K562 (cell line): ENCODE results near the gene GNG7. TPM values are rescaled to one million over a fixed set of nuclear protein-coding genes. Genes with fewer than 3 reads are reported as not detected.

Experiments used
- CC2D1A ChIP-seq: fragments of 450-650 bp; IDR thresholded peaks from 2 replicates; pipeline ENCODE4 v1.6.1; 2017; ENCODE audit warnings: mild to moderate bottlenecking
- CXXC5 ChIP-seq: fragments of 250-450 bp; sonication (Bioruptor Pico); IDR thresholded peaks from 2 replicates; pipeline ENCODE4 v1.8.0; 2022; ENCODE audit warnings: inconsistent platforms, mild to moderate bottlenecking, moderate library complexity
- DACH1 ChIP-seq: fragments of 450-650 bp; IDR thresholded peaks from 2 replicates; pipeline ENCODE4 v1.6.1; 2018; ENCODE audit not compliant: partially characterized antibody
- GABPB1 ChIP-seq: sonication (generic); formaldehyde crosslinking; IDR thresholded peaks from 2 replicates; pipeline ENCODE4 v1.8.0; 2022; ENCODE audit warnings: mild to moderate bottlenecking, missing genetic modification reagents
- GABPB2 ChIP-seq: fragments of 250-450 bp; sonication (Bioruptor Pico); conservative IDR thresholded peaks from 2 replicates; pipeline ENCODE4 v1.5.1; 2021; ENCODE audit warnings: mild to moderate bottlenecking
- HDAC3 ChIP-seq: fragments of 450-650 bp; IDR thresholded peaks from 2 replicates; pipeline ENCODE4 v1.6.1; 2018; ENCODE audit warnings: borderline replicate concordance, mild to moderate bottlenecking, moderate library complexity; ENCODE audit not compliant: partially characterized antibody
- HDAC8 ChIP-seq: fragments of 450-650 bp; IDR thresholded peaks from 2 replicates; pipeline ENCODE4 v1.6.1; 2016; ENCODE audit warnings: mild to moderate bottlenecking, missing genetic modification characterization, moderate library complexity, missing compliant biosample characterization
- HLTF ChIP-seq: fragments of 450-650 bp; IDR thresholded peaks from 2 replicates; pipeline ENCODE4 v1.6.1; 2016
- HNRNPL ChIP-seq: fragments of 200-400 bp; formaldehyde crosslinking; IDR thresholded peaks from 2 replicates; pipeline ENCODE4 v1.6.1; 2017; ENCODE audit warnings: low read depth, mild to moderate bottlenecking, low read length
- MEF2D ChIP-seq: conservative IDR thresholded peaks from 2 replicates; pipeline ENCODE4 v1.6.1; 2016; ENCODE audit warnings: low read depth, missing genetic modification characterization, missing compliant biosample characterization
- MIER1 ChIP-seq: fragments of 450-650 bp; IDR thresholded peaks from 2 replicates; pipeline ENCODE4 v1.6.1; 2016; ENCODE audit warnings: antibody characterized with exemption, mild to moderate bottlenecking, low read depth
- MTA1 ChIP-seq: fragments of 450-650 bp; IDR thresholded peaks from 2 replicates; pipeline ENCODE4 v1.6.1; 2017; ENCODE audit warnings: borderline replicate concordance
- MTA3 ChIP-seq: fragments of 450-650 bp; formaldehyde crosslinking; IDR thresholded peaks from 2 replicates; pipeline ENCODE4 v1.6.1; 2017; ENCODE audit warnings: mild to moderate bottlenecking, borderline replicate concordance
- NBN ChIP-seq: fragments of 450-650 bp; IDR thresholded peaks from 2 replicates; pipeline ENCODE4 v1.6.1; 2016; ENCODE audit warnings: low read depth, mild to moderate bottlenecking
- NEUROD1 ChIP-seq: fragments of 150-350 bp; IDR thresholded peaks from 2 replicates; pipeline ENCODE4 v1.6.1; 2014; ENCODE audit warnings: borderline replicate concordance, low read length, low read depth; ENCODE audit not compliant: partially characterized antibody
- OTX1 ChIP-seq: fragments of 450-650 bp; formaldehyde crosslinking; IDR thresholded peaks from 2 replicates; pipeline ENCODE4 v1.4.0; 2022; ENCODE audit warnings: mild to moderate bottlenecking
- RFX5 ChIP-seq: IDR thresholded peaks from 2 replicates; pipeline ENCODE4 v1.6.1; 2011; ENCODE audit warnings: low read depth, mild to moderate bottlenecking, improper control_type of control experiment, low read length
- SFPQ ChIP-seq: fragments of 200-400 bp; formaldehyde crosslinking; IDR thresholded peaks from 2 replicates; pipeline ENCODE4 v1.6.1; 2017; ENCODE audit warnings: mild to moderate bottlenecking, low read depth, low read length, moderate library complexity
- SIRT6 ChIP-seq: IDR thresholded peaks from one replicate; pipeline ENCODE4 v1.6.1; 2012; ENCODE audit warnings: low read depth, mild to moderate bottlenecking, control low read depth, inconsistent platforms, low read length, moderate library complexity
- SMARCA5 ChIP-seq: fragments of 450-650 bp; IDR thresholded peaks from 2 replicates; pipeline ENCODE4 v1.6.1; 2016
- SNAPC5 ChIP-seq: fragments of 250-450 bp; sonication (Bioruptor Pico); IDR thresholded peaks from 2 replicates; pipeline ENCODE4 v1.8.0; 2021; ENCODE audit warnings: moderate library complexity, mild to moderate bottlenecking, inconsistent platforms
- TAF15 ChIP-seq: fragments of 200-400 bp; formaldehyde crosslinking; IDR thresholded peaks from 2 replicates; pipeline ENCODE4 v1.6.1; 2017; ENCODE audit warnings: mild to moderate bottlenecking, low read depth, low read length, moderate library complexity
- TEAD1 ChIP-seq, 2 experiments: fragments of 450-650 bp in 1 of 2; sonication (generic) in 1 of 2; formaldehyde crosslinking; IDR thresholded peaks; 2 replicates each; pipeline versions ENCODE4 v1.4.0 to v1.8.0; 2020 to 2022; ENCODE audit warnings: mild to moderate bottlenecking in 2 of 2, missing genetic modification reagents in 1 of 2
- ZBTB8A ChIP-seq: fragments of 450-650 bp; IDR thresholded peaks from 2 replicates; pipeline ENCODE4 v1.6.1; 2018; ENCODE audit warnings: mild to moderate bottlenecking, moderate library complexity; ENCODE audit not compliant: partially characterized antibody
- ZC3H11A ChIP-seq: IDR thresholded peaks from 2 replicates; pipeline ENCODE4 v1.6.1; 2012; ENCODE audit warnings: low read depth, low read length, improper control_type of control experiment
- ZEB2 ChIP-seq: fragments of 450-650 bp; IDR thresholded peaks from 2 replicates; pipeline ENCODE4 v1.6.1; 2016
- ZKSCAN3 ChIP-seq: fragments of 250-450 bp; sonication (Bioruptor Pico); IDR thresholded peaks from 2 replicates; pipeline ENCODE4 v1.4.0; 2020
- ZNF217 ChIP-seq: sonication (generic); formaldehyde crosslinking; IDR thresholded peaks from 2 replicates; pipeline ENCODE4 v1.8.0; 2022; ENCODE audit warnings: mild to moderate bottlenecking, missing genetic modification reagents
- ZNF24 ChIP-seq: fragments of 450-650 bp; IDR thresholded peaks from 2 replicates; pipeline ENCODE4 v1.6.1; 2016
- ZNF384 ChIP-seq: IDR thresholded peaks from 2 replicates; pipeline ENCODE4 v1.6.1; 2012; ENCODE audit warnings: low read depth, low read length, improper control_type of control experiment
- ZNF398 ChIP-seq: fragments of 250-450 bp; sonication (Bioruptor Pico); IDR thresholded peaks from 2 replicates; pipeline ENCODE4 v1.8.0; 2021; ENCODE audit warnings: moderate library complexity, mild to moderate bottlenecking, inconsistent platforms
- polyA plus RNA-seq, 8 experiments: library from polyadenylated mRNA; depleted of rRNA in 4 of 8; stranded (reverse) in 5 of 8; unstranded in 3 of 8; fragments of >200 nt; fragmentation: Nextera tagmentation in 2 of 8; fragmentation: Illumina TruSeq in 1 of 8; extraction: Ambion mirVana in 2 of 8; extraction: Trizol in 1 of 8; gene quantifications; 2 replicates each; pipeline versions ENCODE4 v1.2.1 to v1.2.3, GENCODE V29; 2011 to 2014; ENCODE audit warnings: inconsistent platforms in 1 of 8, missing spikeins in 1 of 8
- total RNA-seq, 7 experiments: library from RNA; depleted of rRNA in 6 of 7; stranded (reverse); fragments of >200 nt in 6 of 7; fragmentation: Illumina TruSeq in 2 of 7; extraction: Trizol in 2 of 7; gene quantifications; 2 replicates each; pipeline versions ENCODE4 v1.2.1 to v1.2.3, GENCODE V29; 2011 to 2021; ENCODE audit warnings: low replicate concordance in 1 of 7

The GNG7 gene
- total and polyA plus RNA-seq, 9 of the 15 experiments (the other 6 are each of a cell fraction or from before 2014, with no cell fraction given), result 0.01 to 0.20 (median 0.06) TPM; not detected in 1

GRCh38 chr19:2648528-2648937 is 54.0 kb downstream of the GNG7 start (continued):
- TF ChIP-seq SFPQ (no peak), ZNF24 (no peak), GABPB2 (no peak), MTA3 (0 out of 2 replicates have a peak, but pooled peaks have one; percentile 37), NEUROD1 (no peak), TAF15 (no peak), ZKSCAN3 (CRISPR knock-in tag) (no peak), ZEB2 (no peak), MTA1 (no peak), ZNF384 (no peak), DACH1 (no peak), NBN (no peak), ZNF217 (CRISPR knock-in tag) (no peak), ZBTB8A (no peak), RFX5 (no peak), SNAPC5 (no peak), HDAC8 (tag) (no peak), CC2D1A (peak; percentile 74; the same call in 1 of the 2 replicates), GABPB1 (CRISPR knock-in tag) (0 out of 2 replicates have a peak, but pooled peaks have one; percentile 31), HDAC3 (no peak), HLTF (peak; percentile 99), SMARCA5 (peak; percentile 97), MEF2D (tag) (no peak), TEAD1 (CRISPR knock-in tag; IDR thresholded peaks at IDR 0.05) (no peak), ZC3H11A (no peak), ZNF398 (CRISPR knock-in tag) (no peak), SIRT6 (no peak), HNRNPL (no peak), CXXC5 (CRISPR knock-in tag) (no peak), MIER1 (no peak), OTX1 (CRISPR knock-in tag) (no peak)
